ENCODE results near the gene PHLPP1. TPM values are rescaled to one million over a fixed set of nuclear protein-coding genes. Genes with fewer than 3 reads are reported as not detected.

PHLPP1 gene
- total RNA-seq, 6 donors from 2014 or later: 8.2 to 15.5 (median 13.2) TPM

DNA sequence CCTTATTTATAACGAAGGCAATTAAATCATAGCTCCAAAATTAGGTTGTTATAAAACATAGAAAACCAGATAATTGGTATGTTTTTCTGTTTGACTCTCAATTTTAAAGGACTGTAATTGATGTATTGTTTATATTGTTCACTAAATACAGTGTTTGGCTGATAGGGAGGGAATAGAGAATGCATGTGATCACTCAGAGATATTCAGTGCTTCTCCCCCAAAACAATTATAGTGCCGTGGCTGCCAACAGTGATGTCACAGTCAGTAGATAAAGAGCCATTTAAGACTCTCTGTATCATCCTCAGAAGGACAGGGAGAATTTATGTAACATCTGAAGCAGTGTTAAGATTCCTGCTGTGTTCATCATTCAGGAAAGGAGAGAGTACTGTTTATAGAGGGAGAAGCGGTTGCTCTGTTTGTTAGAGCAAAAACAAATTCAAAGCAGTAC, 69.6 kb downstream of the PHLPP1 start:
- H3K4me3 ChIP-seq: no peak overlapping the region
- DNase-seq (no peak), ATAC-seq (ENCODE audit: low FRiP score in 2 of 2) (peak in 1 of 2 donors; percentile 85)
- WGBS, 2 donors: 61 to 72% methylated on average over 3 of the region's 3 CpGs
- H3K4me1 ChIP-seq: peaks cover 0 to 15% (median 9%) of the 10 kb centered on the region in 4 donors
- no peaks in the 10 kb centered on the region for H3K27me3 ChIP-seq
- H3K27ac ChIP-seq: peak overlapping the region in 1 of 4 donors; percentile 12
- TF ChIP-seq EP300 (IDR thresholded peaks at IDR 0.05): no peak
- TF ChIP-seq POLR2AphosphoS5 (IDR thresholded peaks at IDR 0.05): no peak
- TF ChIP-seq POLR2A (IDR thresholded peaks at IDR 0.05): no peak
- H3K36me3 ChIP-seq: no peaks in the 10 kb centered on the region
- H3K9me3 ChIP-seq: no peaks in the 10 kb centered on the region

DNA sequence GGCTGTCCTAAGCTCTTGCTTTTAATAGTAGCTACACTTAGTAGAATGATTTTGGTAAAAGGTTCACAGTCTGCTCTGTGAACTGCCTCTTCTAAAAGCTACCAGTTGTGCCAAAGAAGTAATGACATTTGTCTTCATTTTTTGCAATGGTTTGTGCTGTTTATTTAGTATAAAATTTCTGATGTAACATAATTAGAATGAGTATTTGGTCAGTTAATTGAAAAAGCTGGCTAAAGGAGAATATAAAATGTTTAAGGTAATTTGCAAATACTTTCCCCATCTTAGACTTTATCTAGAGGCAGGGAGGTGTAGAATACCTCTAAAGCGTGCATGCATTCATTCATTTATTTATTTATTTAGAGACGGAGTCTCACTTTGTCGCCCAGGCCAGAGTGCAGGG, 71.3 kb downstream of the PHLPP1 start:
- Histone ChIP-seq H3K36me3 (no peaks in the 10 kb centered on the region), H3K9me3 (no peaks in the 10 kb centered on the region), H3K4me3 (no peak overlapping the region), H3K27me3 (no peaks in the 10 kb centered on the region), H3K4me1 (peaks cover 3 to 19% (median 11%) of the 10 kb centered on the region in 4 donors), H3K27ac (no peak overlapping the region)
- 97 to 98% methylated on average over 3 of the region's 3 CpGs for WGBS, 2 donors
- TF ChIP-seq, protein P1, sequence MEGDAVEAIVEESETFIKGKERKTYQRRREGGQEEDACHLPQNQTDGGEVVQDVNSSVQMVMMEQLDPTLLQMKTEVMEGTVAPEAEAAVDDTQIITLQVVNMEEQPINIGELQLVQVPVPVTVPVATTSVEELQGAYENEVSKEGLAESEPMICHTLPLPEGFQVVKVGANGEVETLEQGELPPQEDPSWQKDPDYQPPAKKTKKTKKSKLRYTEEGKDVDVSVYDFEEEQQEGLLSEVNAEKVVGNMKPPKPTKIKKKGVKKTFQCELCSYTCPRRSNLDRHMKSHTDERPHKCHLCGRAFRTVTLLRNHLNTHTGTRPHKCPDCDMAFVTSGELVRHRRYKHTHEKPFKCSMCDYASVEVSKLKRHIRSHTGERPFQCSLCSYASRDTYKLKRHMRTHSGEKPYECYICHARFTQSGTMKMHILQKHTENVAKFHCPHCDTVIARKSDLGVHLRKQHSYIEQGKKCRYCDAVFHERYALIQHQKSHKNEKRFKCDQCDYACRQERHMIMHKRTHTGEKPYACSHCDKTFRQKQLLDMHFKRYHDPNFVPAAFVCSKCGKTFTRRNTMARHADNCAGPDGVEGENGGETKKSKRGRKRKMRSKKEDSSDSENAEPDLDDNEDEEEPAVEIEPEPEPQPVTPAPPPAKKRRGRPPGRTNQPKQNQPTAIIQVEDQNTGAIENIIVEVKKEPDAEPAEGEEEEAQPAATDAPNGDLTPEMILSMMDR (IDR thresholded peaks at IDR 0.05): no peak
- no peak for TF ChIP-seq EP300 (IDR thresholded peaks at IDR 0.05)
- TF ChIP-seq POLR2A (IDR thresholded peaks at IDR 0.05): no peak
- TF ChIP-seq POLR2AphosphoS5 (IDR thresholded peaks at IDR 0.05): no peak
- DNase-seq (no peak), ATAC-seq (ENCODE audit: low FRiP score in 2 of 2) (no peak)

DNA sequence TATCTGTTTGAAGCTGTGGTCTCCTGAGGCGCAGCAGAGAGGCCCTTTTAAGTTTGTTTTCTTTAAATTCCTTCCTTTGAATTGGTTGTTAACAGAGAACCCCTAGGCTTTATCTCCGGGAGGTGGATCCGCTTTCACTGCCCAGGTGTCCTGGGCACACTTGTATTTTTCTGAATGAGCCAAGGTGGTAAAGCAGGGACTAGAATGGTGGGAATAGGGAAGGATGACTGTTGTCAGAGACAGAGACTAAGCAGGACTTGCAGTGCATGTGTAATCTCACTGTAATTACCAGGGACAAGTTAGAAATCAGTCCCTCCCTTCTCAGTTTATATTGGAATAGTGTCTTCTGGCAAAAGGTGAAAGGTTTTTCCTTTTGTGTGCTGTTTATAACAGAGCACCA, 72.8 kb downstream of the PHLPP1 start:
- TF ChIP-seq EP300 (IDR thresholded peaks at IDR 0.05) (no peak), POLR2A (IDR thresholded peaks at IDR 0.05) (no peak), POLR2AphosphoS5 (IDR thresholded peaks at IDR 0.05) (no peak)
- TF ChIP-seq, protein P1 (IDR thresholded peaks at IDR 0.05): no peak
- H3K9me3 ChIP-seq: no peaks in the 10 kb centered on the region
- no peaks in the 10 kb centered on the region for H3K27me3 ChIP-seq
- no peaks in the 10 kb centered on the region for H3K36me3 ChIP-seq
- ATAC-seq (ENCODE audit: low FRiP score in 2 of 2) (no peak), DNase-seq (no peak)
- no peak overlapping the region for H3K4me3 ChIP-seq
- WGBS, 2 donors: 93 to 95% methylated on average over 3 of the region's 3 CpGs
- no peak overlapping the region for H3K27ac ChIP-seq
- H3K4me1 ChIP-seq: peaks cover 0 to 14% (median 8%) of the 10 kb centered on the region in 4 donors

DNA sequence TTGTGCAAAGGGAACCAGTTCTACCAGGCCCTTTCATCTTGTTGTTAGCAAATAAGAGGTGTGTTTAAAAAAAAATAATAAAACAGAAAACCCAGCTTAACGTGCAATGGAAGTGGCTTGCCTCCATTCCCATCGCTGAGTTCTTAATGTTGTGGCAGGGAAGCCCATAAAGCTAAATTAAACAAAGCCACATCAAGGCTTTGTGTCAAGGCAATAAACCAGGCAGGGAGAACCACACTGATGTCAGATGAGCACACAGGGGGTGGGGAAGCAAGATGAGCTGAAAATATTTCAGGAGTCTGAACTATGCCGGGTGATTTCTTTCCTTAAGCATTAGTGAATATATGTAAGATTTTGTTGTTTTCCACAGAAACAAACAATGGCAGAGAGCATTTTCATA, 73.5 kb downstream of the PHLPP1 start:
- no peaks in the 10 kb centered on the region for H3K9me3 ChIP-seq
- DNase-seq: no peak
- no peak overlapping the region for H3K27ac ChIP-seq
- TF ChIP-seq POLR2AphosphoS5 (IDR thresholded peaks at IDR 0.05): no peak
- no peak for TF ChIP-seq POLR2A (IDR thresholded peaks at IDR 0.05)
- TF ChIP-seq EP300 (IDR thresholded peaks at IDR 0.05): no peak
- TF ChIP-seq, protein P1 (IDR thresholded peaks at IDR 0.05): no peak
- no peaks in the 10 kb centered on the region for H3K36me3 ChIP-seq
- WGBS, 2 donors: 73 to 78% methylated on average over 3 of the region's 3 CpGs
- H3K4me1 ChIP-seq: peaks cover 0 to 14% (median 8%) of the 10 kb centered on the region in 4 donors
- H3K27me3 ChIP-seq: no peaks in the 10 kb centered on the region
- no peak overlapping the region for H3K4me3 ChIP-seq
- ATAC-seq (ENCODE audit: low FRiP score in 2 of 2): no peak

DNA sequence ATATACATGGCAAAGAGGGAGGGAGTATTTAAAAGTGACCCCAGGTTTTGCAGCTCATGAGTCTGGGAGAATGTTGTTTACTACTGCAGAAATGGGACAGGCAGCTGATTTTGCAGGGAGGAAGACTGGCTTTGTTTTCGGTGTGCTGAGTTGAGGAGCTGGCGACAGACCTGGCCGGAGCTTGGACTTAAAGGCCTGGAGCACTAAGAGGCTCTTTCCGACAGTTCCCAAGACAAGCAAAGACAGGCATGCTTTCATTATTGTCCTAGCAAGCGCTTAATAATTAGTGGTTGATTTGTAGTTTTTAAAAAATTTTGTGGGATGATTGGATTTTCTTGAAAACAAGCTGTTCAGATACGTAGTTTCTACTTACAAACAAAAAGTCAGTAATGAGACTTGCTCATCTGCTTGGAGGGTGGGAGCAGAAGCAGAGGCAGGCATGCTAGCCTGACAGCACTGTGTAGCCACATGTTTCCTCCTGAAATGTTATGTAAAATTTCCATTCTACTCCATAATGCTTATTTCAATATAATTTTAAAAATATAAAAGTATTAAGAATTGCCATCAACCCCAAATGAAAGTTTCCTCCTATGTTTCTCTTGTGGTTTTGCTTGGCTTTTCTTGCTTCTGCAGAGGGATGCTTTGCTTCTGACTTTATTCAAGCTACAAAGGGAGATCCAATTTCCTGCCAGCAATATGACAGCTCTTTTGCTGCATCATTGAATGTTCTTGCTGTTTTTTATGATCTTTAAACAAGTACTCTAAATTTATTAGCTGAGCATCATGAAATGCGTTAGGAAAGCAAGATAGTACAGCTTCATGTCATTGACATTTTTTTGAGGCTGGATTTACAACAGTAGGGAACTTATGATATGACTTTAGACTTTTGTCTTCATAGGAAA, 75.8 kb downstream of the PHLPP1 start:
- no peaks in the 10 kb centered on the region for H3K27me3 ChIP-seq
- peaks cover 0 to 6% (median 4%) of the 10 kb centered on the region in 4 donors for H3K4me1 ChIP-seq
- no peak overlapping the region for H3K27ac ChIP-seq
- DNase-seq (no peak), ATAC-seq (ENCODE audit: low FRiP score in 2 of 2) (no peak)
- WGBS, 2 donors: 57 to 74% methylated on average over 7 of the region's 7 CpGs
- TF ChIP-seq POLR2A (IDR thresholded peaks at IDR 0.05): no peak
- TF ChIP-seq POLR2AphosphoS5 (IDR thresholded peaks at IDR 0.05): no peak
- TF ChIP-seq, protein P1 (IDR thresholded peaks at IDR 0.05): no peak
- no peak for TF ChIP-seq EP300 (IDR thresholded peaks at IDR 0.05)
- no peaks in the 10 kb centered on the region for H3K36me3 ChIP-seq
- no peaks in the 10 kb centered on the region for H3K9me3 ChIP-seq
- no peak overlapping the region for H3K4me3 ChIP-seq

Measured in upper lobe of left lung (tissue), 6 donors.